Measurements from ENCODE around the gene PIH1D1.
A peak's percentile ranks its signal among the peaks of the same experiment; 100 is the strongest.

Gene PIH1D1

DNA sequence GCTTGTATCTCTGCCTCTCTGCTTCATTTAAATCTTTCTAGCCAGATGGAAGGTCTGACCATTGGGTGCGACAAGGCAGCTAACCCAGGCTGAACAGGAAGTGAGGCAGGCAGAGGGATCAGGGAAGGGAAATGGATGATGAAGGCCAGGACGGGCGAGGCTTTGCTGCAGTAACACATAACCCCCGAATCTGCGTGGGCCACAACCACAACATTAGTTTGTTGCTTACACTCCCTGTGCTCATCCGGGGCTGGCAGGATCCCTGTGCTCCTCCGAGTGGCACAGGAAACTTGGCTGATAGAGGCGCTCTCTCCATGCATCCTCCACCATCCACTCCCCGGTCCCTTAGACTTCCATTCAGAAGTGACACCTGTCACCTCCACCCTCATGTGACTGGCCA is 21.3 kb upstream of the PIH1D1 start:
- no peak for DNase-seq (ENCODE audit: low read depth)
- no peak overlapping the region for H3K4me3 ChIP-seq (ENCODE audit: low read depth, low read length)
- TF ChIP-seq, protein P1, sequence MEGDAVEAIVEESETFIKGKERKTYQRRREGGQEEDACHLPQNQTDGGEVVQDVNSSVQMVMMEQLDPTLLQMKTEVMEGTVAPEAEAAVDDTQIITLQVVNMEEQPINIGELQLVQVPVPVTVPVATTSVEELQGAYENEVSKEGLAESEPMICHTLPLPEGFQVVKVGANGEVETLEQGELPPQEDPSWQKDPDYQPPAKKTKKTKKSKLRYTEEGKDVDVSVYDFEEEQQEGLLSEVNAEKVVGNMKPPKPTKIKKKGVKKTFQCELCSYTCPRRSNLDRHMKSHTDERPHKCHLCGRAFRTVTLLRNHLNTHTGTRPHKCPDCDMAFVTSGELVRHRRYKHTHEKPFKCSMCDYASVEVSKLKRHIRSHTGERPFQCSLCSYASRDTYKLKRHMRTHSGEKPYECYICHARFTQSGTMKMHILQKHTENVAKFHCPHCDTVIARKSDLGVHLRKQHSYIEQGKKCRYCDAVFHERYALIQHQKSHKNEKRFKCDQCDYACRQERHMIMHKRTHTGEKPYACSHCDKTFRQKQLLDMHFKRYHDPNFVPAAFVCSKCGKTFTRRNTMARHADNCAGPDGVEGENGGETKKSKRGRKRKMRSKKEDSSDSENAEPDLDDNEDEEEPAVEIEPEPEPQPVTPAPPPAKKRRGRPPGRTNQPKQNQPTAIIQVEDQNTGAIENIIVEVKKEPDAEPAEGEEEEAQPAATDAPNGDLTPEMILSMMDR (IDR thresholded peaks at IDR 0.05; ENCODE audit: insufficient read depth, low read depth, low read length, missing control alignments): no peak

DNA sequence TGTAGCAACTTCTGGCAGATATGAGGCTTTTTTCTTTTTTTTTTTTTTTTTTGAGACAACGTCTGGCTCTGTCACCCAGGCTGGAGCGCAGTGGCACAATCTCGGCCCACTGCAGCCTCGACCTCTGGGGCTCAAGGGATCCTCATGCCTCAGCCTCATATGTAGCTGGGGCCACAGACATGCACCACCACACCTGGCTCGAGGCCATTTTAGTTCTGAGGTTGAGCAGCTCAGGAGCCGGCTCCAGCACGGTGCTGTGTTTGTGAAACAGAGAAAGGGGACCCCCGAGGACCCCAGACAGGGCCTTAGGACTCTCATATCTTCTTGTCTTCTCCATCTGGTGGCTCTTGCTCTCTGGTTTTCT is 19.0 kb upstream of the PIH1D1 start:
- DNase-seq (ENCODE audit: low read depth): no peak
- no peak overlapping the region for H3K4me3 ChIP-seq (ENCODE audit: low read depth, low read length)
- TF ChIP-seq, protein P1 (IDR thresholded peaks at IDR 0.05; ENCODE audit: insufficient read depth, low read depth, low read length, missing control alignments): no peak

DNA sequence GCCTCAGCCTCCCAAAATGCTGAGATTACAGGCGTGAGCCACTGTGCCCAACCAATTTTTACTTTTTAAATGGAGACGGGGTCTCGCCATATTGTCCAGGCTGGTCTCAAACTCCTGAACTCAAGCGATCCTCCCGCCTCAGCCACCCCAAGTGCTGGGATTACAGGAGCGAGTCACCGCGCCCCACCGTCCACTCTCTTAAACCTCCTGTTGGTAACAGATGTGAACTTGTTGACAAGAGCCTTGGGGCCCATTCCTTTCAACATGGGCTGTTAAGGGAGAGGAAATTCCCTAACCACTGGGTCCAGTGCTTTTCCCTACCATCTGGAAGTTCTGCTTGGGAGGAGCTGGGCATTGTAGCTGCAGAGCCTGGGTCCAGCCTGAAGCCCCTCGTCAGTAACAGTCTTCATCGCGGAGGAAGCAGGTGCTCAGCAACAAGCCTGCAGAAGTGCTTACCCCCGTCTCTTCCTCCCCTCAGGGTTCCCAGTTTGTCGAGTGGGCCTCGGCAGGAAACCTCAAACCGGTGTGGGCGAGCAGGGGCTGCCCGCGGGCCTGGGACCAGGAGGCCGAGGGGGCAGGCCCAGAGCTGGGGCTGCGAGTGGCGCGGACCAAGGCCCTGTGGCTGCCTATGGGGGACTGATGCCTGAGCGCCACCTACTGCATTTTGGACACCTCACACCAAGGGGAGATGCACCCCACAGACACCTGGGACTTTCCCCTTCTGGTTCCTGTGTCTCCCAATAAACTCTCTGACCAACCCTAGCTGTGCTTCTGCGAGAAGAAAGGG is 18.4 kb upstream of the PIH1D1 start:
- peak; percentile 96 for DNase-seq (ENCODE audit: low read depth)
- TF ChIP-seq, protein P1 (IDR thresholded peaks at IDR 0.05; ENCODE audit: insufficient read depth, low read depth, low read length, missing control alignments): peak; percentile 83
- H3K4me3 ChIP-seq (ENCODE audit: low read depth, low read length): no peak overlapping the region

DNA sequence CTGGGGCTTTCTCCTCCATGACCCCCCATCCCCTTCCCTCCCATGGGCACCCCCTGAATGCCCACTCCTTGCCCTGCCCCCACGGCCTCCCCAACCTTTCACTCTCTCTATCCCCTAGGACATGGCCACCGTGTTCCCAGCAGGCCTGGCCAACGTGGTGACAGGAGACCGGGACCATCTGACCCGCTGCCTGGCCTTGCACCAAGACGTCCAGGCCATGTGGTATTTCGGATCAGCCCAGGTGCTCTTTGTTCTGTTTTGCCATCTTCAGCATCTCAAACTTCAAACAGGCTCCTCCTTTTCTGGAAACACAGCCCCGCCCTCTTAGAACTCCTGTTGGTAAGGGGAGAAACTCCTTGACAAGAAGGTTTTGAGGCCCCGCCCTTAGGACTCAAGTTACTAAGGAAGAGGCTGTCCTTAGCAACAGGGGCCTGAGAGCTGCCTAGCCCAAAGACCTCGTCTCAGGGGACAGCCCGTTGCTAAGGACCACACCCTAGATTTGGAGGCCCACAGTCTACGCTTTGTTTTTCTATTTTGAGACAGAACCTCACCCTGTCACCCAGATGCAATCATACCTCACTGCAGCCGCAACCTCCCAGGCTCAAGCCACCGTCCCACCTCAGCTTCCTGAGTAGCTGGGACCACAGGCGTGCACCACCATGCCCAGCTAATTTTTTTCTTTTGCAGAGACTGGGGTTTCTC is 17.3 kb upstream of the PIH1D1 start:
- H3K4me3 ChIP-seq (ENCODE audit: low read depth, low read length): no peak overlapping the region
- DNase-seq (ENCODE audit: low read depth): peak; percentile 98
- TF ChIP-seq, protein P1 (IDR thresholded peaks at IDR 0.05; ENCODE audit: insufficient read depth, low read depth, low read length, missing control alignments): no peak

DNA sequence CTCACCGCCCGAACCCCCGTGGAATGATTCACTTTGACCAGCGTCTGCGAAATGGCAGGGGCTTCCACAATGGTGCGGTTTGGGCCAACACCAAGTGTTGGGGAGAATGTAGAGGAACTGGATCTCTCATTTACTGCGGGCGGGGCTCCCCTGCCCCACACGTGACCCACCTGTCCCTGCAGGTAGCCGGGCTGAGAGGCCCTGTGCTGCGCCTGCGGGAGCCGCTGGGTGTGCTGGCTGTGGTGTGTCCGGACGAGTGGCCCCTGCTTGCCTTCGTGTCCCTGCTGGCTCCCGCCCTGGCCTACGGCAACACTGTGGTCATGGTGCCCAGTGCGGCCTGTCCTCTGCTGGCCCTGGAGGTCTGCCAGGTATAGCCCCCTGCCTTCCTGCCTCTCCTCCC is 16.6 kb upstream of the PIH1D1 start:
- TF ChIP-seq, protein P1 (IDR thresholded peaks at IDR 0.05; ENCODE audit: insufficient read depth, low read depth, low read length, missing control alignments): no peak
- H3K4me3 ChIP-seq (ENCODE audit: low read depth, low read length): no peak overlapping the region
- DNase-seq (ENCODE audit: low read depth): no peak

DNA sequence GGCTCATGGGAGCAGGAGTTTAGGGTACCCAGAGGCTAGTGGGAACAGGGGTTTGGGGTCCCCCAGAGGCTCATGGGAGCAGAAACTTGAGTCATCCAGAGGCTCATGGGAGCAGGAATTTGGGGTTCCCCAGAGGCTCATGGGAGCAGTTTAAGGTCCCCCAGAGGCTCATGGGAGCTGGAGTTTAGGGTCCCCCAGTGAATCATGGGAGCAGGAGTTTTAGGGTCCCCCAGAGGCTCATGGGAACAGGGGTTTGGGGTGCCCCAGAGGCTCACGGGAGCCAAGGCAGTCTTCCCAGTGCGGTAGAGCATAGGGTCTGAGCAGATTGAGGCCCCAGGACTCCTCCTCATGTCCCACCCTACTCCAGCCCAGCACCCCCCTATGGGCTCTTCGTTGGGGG is 13.8 kb upstream of the PIH1D1 start:
- no peak overlapping the region for H3K4me3 ChIP-seq (ENCODE audit: low read depth, low read length)
- TF ChIP-seq, protein P1 (IDR thresholded peaks at IDR 0.05; ENCODE audit: insufficient read depth, low read depth, low read length, missing control alignments): no peak
- DNase-seq (ENCODE audit: low read depth): no peak

All from GM12865 (cell line).